ENCODE measurements around the gene NOS1.

DNA sequence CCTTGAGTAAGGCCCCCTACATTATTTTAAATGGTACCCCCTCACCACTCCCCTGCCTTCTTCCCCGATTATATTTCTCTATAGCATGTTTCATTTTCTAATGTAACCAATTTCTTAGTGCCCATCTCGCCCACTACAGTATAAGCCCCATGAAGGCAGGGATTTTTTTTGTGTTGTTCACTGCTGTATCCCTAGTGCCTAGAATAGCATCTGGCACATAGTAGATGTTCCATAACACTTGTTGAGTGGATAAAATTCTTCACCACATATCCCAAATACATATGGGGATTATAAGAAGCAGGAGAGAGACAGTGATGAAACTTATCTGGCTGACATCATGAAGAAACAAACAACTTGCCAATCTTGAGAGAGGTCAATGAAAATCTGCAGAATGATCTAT is 182.7 kb downstream of the NOS1 start:
- TF ChIP-seq POLR2A (IDR thresholded peaks at IDR 0.05) (no peak), POLR2AphosphoS5 (IDR thresholded peaks at IDR 0.05) (no peak)
- TF ChIP-seq, protein P1, sequence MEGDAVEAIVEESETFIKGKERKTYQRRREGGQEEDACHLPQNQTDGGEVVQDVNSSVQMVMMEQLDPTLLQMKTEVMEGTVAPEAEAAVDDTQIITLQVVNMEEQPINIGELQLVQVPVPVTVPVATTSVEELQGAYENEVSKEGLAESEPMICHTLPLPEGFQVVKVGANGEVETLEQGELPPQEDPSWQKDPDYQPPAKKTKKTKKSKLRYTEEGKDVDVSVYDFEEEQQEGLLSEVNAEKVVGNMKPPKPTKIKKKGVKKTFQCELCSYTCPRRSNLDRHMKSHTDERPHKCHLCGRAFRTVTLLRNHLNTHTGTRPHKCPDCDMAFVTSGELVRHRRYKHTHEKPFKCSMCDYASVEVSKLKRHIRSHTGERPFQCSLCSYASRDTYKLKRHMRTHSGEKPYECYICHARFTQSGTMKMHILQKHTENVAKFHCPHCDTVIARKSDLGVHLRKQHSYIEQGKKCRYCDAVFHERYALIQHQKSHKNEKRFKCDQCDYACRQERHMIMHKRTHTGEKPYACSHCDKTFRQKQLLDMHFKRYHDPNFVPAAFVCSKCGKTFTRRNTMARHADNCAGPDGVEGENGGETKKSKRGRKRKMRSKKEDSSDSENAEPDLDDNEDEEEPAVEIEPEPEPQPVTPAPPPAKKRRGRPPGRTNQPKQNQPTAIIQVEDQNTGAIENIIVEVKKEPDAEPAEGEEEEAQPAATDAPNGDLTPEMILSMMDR (IDR thresholded peaks at IDR 0.05) = no peak
